ENCODE measurements around the gene LKAAEAR1. TPM values are rescaled to one million over a fixed set of nuclear protein-coding genes. Genes with fewer than 3 reads are reported as not detected.

LKAAEAR1 gene
- total and polyA plus RNA-seq, 9 of the 15 experiments (the other 6 are each of a cell fraction or from before 2014, with no cell fraction given), result not detected

- peak overlapping the region; percentile 85; the same call in 1 of the 3 replicates for H3K27ac ChIP-seq (ENCODE audit: extremely low read depth, low read depth, low read length)
- ATAC-seq (no peak), DNase-seq (ENCODE audit: extremely low read depth in 1 of 4, low spot score in 3 of 4) (no peak), FAIRE-seq (no peak)
- no TSS peak for BruUV-seq (replicated peaks)
- 80% methylated on average over 11 of the region's 11 CpGs for WGBS (ENCODE audit: insufficient coverage, low coverage, missing lambda C conversion rate)
- peak overlapping the region; percentile 82; the same call in 1 of the 2 replicates for H3K4me2 ChIP-seq (ENCODE audit: insufficient read depth, low read length)
- no peaks in the 10 kb centered on the region for H3K27me3 ChIP-seq (ENCODE audit: control insufficient read depth in 2 of 2, insufficient read depth in 2 of 2, low read length in 2 of 2)
- intact Hi-C loops (cut with micrococcal nuclease), result loop anchor here (5.0 kb wide), 1 partner anchor 74 kb away; the partner anchor contains the start of gene SAMD10
- ChIA-PET CTCF (ENCODE audit: low intra/inter-chr PET ratio) (interaction anchor here (0.5 kb wide), 1 partner anchor 513 kb away, joined by 3 read pairs; no protein-coding TSS in a partner anchor), POLR2A (interaction anchor here (1.3 to 2.5 kb wide), 2 partner anchors 9 to 12 kb away, joined by 4 to 14 read pairs; no protein-coding TSS in a partner anchor)
- H3K4me1 ChIP-seq (replicated peaks in 1 of 2; ENCODE audit: control insufficient read depth in 2 of 2, insufficient read depth in 2 of 2, low read length in 2 of 2), result peaks cover 27 to 86% of the 10 kb centered on the region in 2 experiments
- peaks cover 12% of the 10 kb centered on the region; the same call in 1 of the 3 replicates for H3K36me3 ChIP-seq (ENCODE audit: control insufficient read depth, insufficient read depth, low read length)
- H2AFZ ChIP-seq (ENCODE audit: low read depth, low read length), result peak overlapping the region; percentile 92
- no peak overlapping the region for H3K4me3 ChIP-seq
- H3K9me3 ChIP-seq (replicated peaks; ENCODE audit: control insufficient read depth, insufficient read depth, low read depth, low read length), result no peaks in the 10 kb centered on the region
- H4K20me1 ChIP-seq (replicated peaks; ENCODE audit: control insufficient read depth, insufficient read depth, low read length), result no peaks in the 10 kb centered on the region
- H3K79me2 ChIP-seq (ENCODE audit: control insufficient read depth, insufficient read depth, low read length), result peaks cover 12% of the 10 kb centered on the region
- peak overlapping the region; percentile 68 to 88; a peak in 3 of 4 replicates for H3K9ac ChIP-seq (ENCODE audit: insufficient read depth in 1 of 2, low read depth in 2 of 2, low read length in 2 of 2)
- in situ Hi-C loops (cut with MboI), result no loop called here
- no peaks in the 10 kb centered on the region for H3K9me1 ChIP-seq (ENCODE audit: control insufficient read depth, insufficient read depth, low read length)
- TF ChIP-seq SRSF1 (IDR thresholded peaks at IDR 0.05; ENCODE audit: low read depth, low read length) (no peak), CEBPG (CRISPR knock-in tag; IDR thresholded peaks at IDR 0.05) (no peak), CEBPG (tag; conservative IDR thresholded peaks at IDR 0.05 in 1 of 2, IDR thresholded peaks at IDR 0.05 in 1 of 2) (no peak), ZNF592 (IDR thresholded peaks at IDR 0.05) (no peak), DDX20 (tag; IDR thresholded peaks at IDR 0.05; ENCODE audit: low read depth) (no peak), ZBTB5 (IDR thresholded peaks at IDR 0.05) (no peak), ZNF146 (CRISPR knock-in tag; IDR thresholded peaks at IDR 0.05; ENCODE audit: unreplicated experiment) (no peak), CREB3L1 (IDR thresholded peaks at IDR 0.05; ENCODE audit: borderline replicate concordance, low read depth) (no peak), DEAF1 (CRISPR knock-in tag; IDR thresholded peaks at IDR 0.05) (no peak), RBM17 (IDR thresholded peaks at IDR 0.05; ENCODE audit: borderline replicate concordance, low read depth, low read length) (no peak), ZNF699 (CRISPR knock-in tag; IDR thresholded peaks at IDR 0.05; ENCODE audit: insufficient replicate concordance) (no peak)
These were observed 33.2 kb downstream of the LKAAEAR1 start for GRCh38 chr20:64051033-64051452.

All from K562 (cell line).